Nephron progenitor cell (in vitro differentiated cells): ENCODE results near the gene P3H4.

Source experiments
- DNase-seq: peaks from one replicate; pipeline ENCODE4 v3.0.0; 2021
- H3K27ac Mint-ChIP-seq: 2 replicates; pipeline ENCODE4 v1.8.0; 2021; ENCODE audit warnings: mild to moderate bottlenecking, moderate library complexity, mixed read lengths
- H3K27me3 Mint-ChIP-seq: 2 replicates; pipeline ENCODE4 v1.8.0; 2021; ENCODE audit warnings: mild to moderate bottlenecking, low read depth, mixed read lengths; ENCODE audit not compliant: poor library complexity
- H3K36me3 Mint-ChIP-seq: 2 replicates; pipeline ENCODE4 v1.8.0; 2021; ENCODE audit warnings: low read depth, mixed read lengths
- H3K4me1 Mint-ChIP-seq: 2 replicates; pipeline ENCODE4 v1.8.0; 2021; ENCODE audit warnings: mixed read lengths
- H3K4me3 Mint-ChIP-seq: 2 replicates; pipeline ENCODE4 v1.8.0; 2021; ENCODE audit warnings: mild to moderate bottlenecking, moderate library complexity, mixed read lengths
- H3K9me3 Mint-ChIP-seq: 2 replicates; pipeline ENCODE4 v1.8.0; 2021; ENCODE audit warnings: mild to moderate bottlenecking, moderate library complexity, mixed read lengths
- CTCF ChIP-seq: fragments of 200-600 bp; sonication (generic); IDR thresholded peaks from 2 replicates; pipeline ENCODE4 v1.5.0; 2021; ENCODE audit warnings: antibody characterized with exemption

Gene P3H4

GRCh38 chr17:41825175-41825845 is 13.6 kb upstream of the P3H4 start:
- peak overlapping the region; percentile 57 for H3K27ac Mint-ChIP-seq
- H3K4me1 Mint-ChIP-seq, result peaks cover 44% of the 10 kb centered on the region
- no peaks in the 10 kb centered on the region for H3K9me3 Mint-ChIP-seq
- peaks cover 39% of the 10 kb centered on the region for H3K36me3 Mint-ChIP-seq
- no peak for TF ChIP-seq CTCF
- no peaks in the 10 kb centered on the region for H3K27me3 Mint-ChIP-seq
- no peak for DNase-seq
- H3K4me3 Mint-ChIP-seq, result no peak overlapping the region

GRCh38 chr17:41824086-41824485 is 12.3 kb upstream of the P3H4 start:
- peaks cover 29% of the 10 kb centered on the region for H3K36me3 Mint-ChIP-seq
- H3K4me1 Mint-ChIP-seq, result peaks cover 50% of the 10 kb centered on the region
- H3K27me3 Mint-ChIP-seq, result no peaks in the 10 kb centered on the region
- no peak for DNase-seq
- H3K27ac Mint-ChIP-seq, result no peak overlapping the region
- H3K9me3 Mint-ChIP-seq, result no peaks in the 10 kb centered on the region
- no peak for TF ChIP-seq CTCF
- H3K4me3 Mint-ChIP-seq, result no peak overlapping the region

DNA sequence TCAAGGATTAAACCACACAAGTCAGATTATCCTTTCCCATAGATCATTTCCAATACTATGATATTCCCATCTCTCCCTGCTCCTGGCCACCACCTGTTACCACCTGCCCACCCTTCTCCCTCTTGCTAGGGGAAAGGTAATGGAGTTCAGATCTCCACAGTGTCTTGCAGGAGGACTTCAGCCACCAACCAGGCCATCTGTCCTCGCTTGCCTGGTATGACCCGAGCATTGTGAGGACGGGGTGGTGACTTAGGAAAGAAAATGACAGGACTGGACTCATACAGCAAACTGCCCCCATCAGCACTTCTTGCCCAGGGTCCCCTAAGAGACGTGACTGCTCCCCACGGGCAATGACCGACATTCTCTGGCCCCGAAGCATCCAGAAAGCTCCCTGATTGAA is 11.8 kb upstream of the P3H4 start:
- H3K9me3 Mint-ChIP-seq, result no peaks in the 10 kb centered on the region
- peaks cover 47% of the 10 kb centered on the region for H3K4me1 Mint-ChIP-seq
- H3K27ac Mint-ChIP-seq, result peak overlapping the region; percentile 39
- H3K4me3 Mint-ChIP-seq, result no peak overlapping the region
- H3K36me3 Mint-ChIP-seq, result peaks cover 25% of the 10 kb centered on the region
- DNase-seq, result no peak
- no peak for TF ChIP-seq CTCF
- H3K27me3 Mint-ChIP-seq, result no peaks in the 10 kb centered on the region

DNA sequence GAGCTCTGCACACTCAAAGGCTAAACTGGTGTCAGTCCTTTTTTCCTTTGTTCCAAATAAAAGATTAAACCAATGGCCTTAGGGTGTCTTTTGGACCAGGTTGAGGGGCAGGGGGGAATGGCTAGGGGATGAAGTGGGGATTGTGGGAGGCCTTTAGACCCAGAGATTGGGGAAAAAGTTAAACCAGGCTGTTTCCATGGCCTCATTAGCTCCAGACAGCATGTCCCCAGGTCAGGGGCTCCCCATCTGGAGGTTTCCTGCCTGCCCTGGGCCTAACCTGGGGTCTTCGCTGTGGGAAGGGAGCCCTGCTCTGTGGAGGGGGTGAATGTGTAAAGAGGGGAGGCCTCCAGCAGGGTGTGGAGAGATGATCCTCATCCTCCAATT is 11.4 kb upstream of the P3H4 start:
- Mint-ChIP-seq H3K4me1 (peaks cover 49% of the 10 kb centered on the region), H3K9me3 (no peaks in the 10 kb centered on the region), H3K36me3 (peaks cover 27% of the 10 kb centered on the region), H3K27ac (peak overlapping the region; percentile 39), H3K4me3 (no peak overlapping the region), H3K27me3 (no peaks in the 10 kb centered on the region)
- TF ChIP-seq CTCF, result no peak
- DNase-seq, result no peak

GRCh38 chr17:41822216-41823140 is 10.7 kb upstream of the P3H4 start:
- Mint-ChIP-seq H3K4me3 (no peak overlapping the region), H3K27ac (peak overlapping the region; percentile 96), H3K4me1 (peaks cover 49% of the 10 kb centered on the region), H3K27me3 (no peaks in the 10 kb centered on the region), H3K9me3 (no peaks in the 10 kb centered on the region), H3K36me3 (peaks cover 26% of the 10 kb centered on the region)
- TF ChIP-seq CTCF, result no peak
- DNase-seq, result no peak
